Liver (tissue), 9 donors: Measurements from ENCODE around the gene DIAPH3. TPM values are rescaled to one million over a fixed set of nuclear protein-coding genes. Genes with fewer than 3 reads are reported as not detected.

ENCODE experiments used
- DNase-seq: peaks from one replicate; pipeline ENCODE4 v3.0.0-alpha.2; 2017; ENCODE audit warnings: low spot score
- H3K27ac ChIP-seq, 2 donors: one replicate each; pipeline ENCODE4 v1.7.0; 2013; ENCODE audit warnings: inconsistent platforms in 2 of 2, low read length in 2 of 2, control low read depth in 1 of 2, low read depth in 1 of 2, mild to moderate bottlenecking in 1 of 2
- H3K27me3 ChIP-seq, 4 donors: one replicate each; pipeline versions ENCODE4 v1.6.1 to v1.7.0; 2013; ENCODE audit warnings: low read length in 3 of 4, inconsistent platforms in 1 of 4, mild to moderate bottlenecking in 1 of 4, moderate library complexity in 1 of 4; ENCODE audit not compliant: control insufficient read depth in 4 of 4, insufficient read depth in 4 of 4
- H3K36me3 ChIP-seq, 4 donors: one replicate each; pipeline versions ENCODE4 v1.6.1 to v1.7.0; 2013; ENCODE audit warnings: low read length in 3 of 4, mild to moderate bottlenecking in 3 of 4, low read depth in 1 of 4, moderate library complexity in 1 of 4; ENCODE audit not compliant: control insufficient read depth in 4 of 4, insufficient read depth in 3 of 4
- H3K4me1 ChIP-seq, 4 donors: one replicate each; pipeline versions ENCODE4 v1.6.1 to v1.7.0; 2013; ENCODE audit warnings: low read length in 3 of 4, mild to moderate bottlenecking in 3 of 4, moderate library complexity in 1 of 4; ENCODE audit not compliant: control insufficient read depth in 4 of 4, insufficient read depth in 4 of 4
- H3K4me3 ChIP-seq, 3 donors: one replicate each; pipeline versions ENCODE4 v1.6.1 to v1.7.0; 2013; ENCODE audit warnings: low read length in 3 of 3, control low read depth in 1 of 3, low read depth in 1 of 3, mild to moderate bottlenecking in 1 of 3
- H3K9ac ChIP-seq, 2 donors: one replicate each; pipeline ENCODE4 v1.7.0; 2013; ENCODE audit warnings: low read length in 2 of 2, mild to moderate bottlenecking in 2 of 2, moderate library complexity in 2 of 2, control low read depth in 1 of 2, low read depth in 1 of 2
- H3K9me3 ChIP-seq, 4 donors: one replicate each; pipeline versions ENCODE4 v1.6.1 to v1.7.0; 2013; ENCODE audit warnings: low read length in 3 of 4; ENCODE audit not compliant: control insufficient read depth in 4 of 4
- EGR1 ChIP-seq, 2 donors: IDR thresholded peaks; 2 replicates each; pipeline ENCODE4 v1.6.1; 2016 to 2018; ENCODE audit warnings: antibody characterized with exemption in 2 of 2, low read depth in 2 of 2
- FOXA1 ChIP-seq: IDR thresholded peaks from 2 replicates; pipeline ENCODE4 v1.6.1; 2016; ENCODE audit warnings: antibody characterized with exemption
- FOXA2 ChIP-seq: IDR thresholded peaks from 2 replicates; pipeline ENCODE4 v1.6.1; 2016; ENCODE audit warnings: antibody characterized with exemption
- GABPA ChIP-seq, 2 donors: IDR thresholded peaks in 1 of 2; conservative IDR thresholded peaks in 1 of 2; 2 replicates each; pipeline ENCODE4 v1.6.1; 2016; ENCODE audit warnings: antibody characterized with exemption in 2 of 2, mild to moderate bottlenecking in 1 of 2, moderate library complexity in 1 of 2
- HNF4A ChIP-seq, 2 donors: conservative IDR thresholded peaks; 2 replicates each; pipeline ENCODE4 v1.6.1; 2016; ENCODE audit warnings: antibody characterized with exemption in 2 of 2, mild to moderate bottlenecking in 2 of 2
- HNF4G ChIP-seq: IDR thresholded peaks from 2 replicates; pipeline ENCODE4 v1.6.1; 2016; ENCODE audit warnings: antibody characterized with exemption
- JUND ChIP-seq, 2 donors: IDR thresholded peaks; 2 replicates each; pipeline ENCODE4 v1.6.1; 2016; ENCODE audit warnings: antibody characterized with exemption in 2 of 2
- NR2F2 ChIP-seq: IDR thresholded peaks from 2 replicates; pipeline ENCODE4 v1.6.1; 2016; ENCODE audit warnings: antibody characterized with exemption
- RAD21 ChIP-seq, 2 donors: IDR thresholded peaks; 2 replicates each; pipeline ENCODE4 v1.6.1; 2016; ENCODE audit warnings: antibody characterized with exemption in 2 of 2, mild to moderate bottlenecking in 2 of 2
- RXRA ChIP-seq, 2 donors: IDR thresholded peaks; 2 replicates each; pipeline ENCODE4 v1.6.1; 2017 to 2018; ENCODE audit warnings: antibody characterized with exemption in 2 of 2, mild to moderate bottlenecking in 1 of 2
- SP1 ChIP-seq: IDR thresholded peaks from 2 replicates; pipeline ENCODE4 v1.6.1; 2018; ENCODE audit warnings: antibody characterized with exemption, mild to moderate bottlenecking
- TAF1 ChIP-seq: conservative IDR thresholded peaks from 2 replicates; pipeline ENCODE4 v1.6.1; 2016; ENCODE audit warnings: antibody characterized with exemption, mild to moderate bottlenecking
- YY1 ChIP-seq: IDR thresholded peaks from 2 replicates; pipeline ENCODE4 v1.6.1; 2016; ENCODE audit warnings: antibody characterized with exemption, mild to moderate bottlenecking
- WGBS: extraction: QIAGEN DNeasy Blood & Tissue Kit; methylation state at CpG from one replicate; pipeline ENCODE4 v1.1.7; 2013; 5-methylcytosine and 5-hydroxymethylcytosine counted together
- polyA plus RNA-seq, 2 donors: library from polyadenylated mRNA; stranded (reverse) in 1 of 2; unstranded in 1 of 2; fragments of 200-250 nt in 1 of 2; fragments of >200 nt in 1 of 2; fragmentation: Nextera tagmentation in 1 of 2; extraction: Ambion mirVana in 1 of 2; gene quantifications; one replicate each; pipeline versions ENCODE4 v1.2.1 to v1.2.3, GENCODE V29; 2013 to 2015
- total RNA-seq, 2 donors: library from RNA; depleted of rRNA; stranded (reverse); fragments of >200 nt; gene quantifications; one replicate each; pipeline ENCODE4 v1.2.3, GENCODE V29; 2014
- TF ChIP-seq, protein P1 (sequence below): fragments of 150-350 bp; IDR thresholded peaks from 2 replicates; pipeline ENCODE4 v1.5.1; 2017; ENCODE audit warnings: improper control_type of control experiment, low read depth, low read length; ENCODE audit not compliant: missing input control
- TF ChIP-seq, protein P2 (sequence below): IDR thresholded peaks from 2 replicates; pipeline ENCODE4 v1.6.1; 2016; ENCODE audit warnings: antibody characterized with exemption
- TF ChIP-seq, protein P3 (sequence below): IDR thresholded peaks from 2 replicates; pipeline ENCODE4 v1.6.1; 2016; ENCODE audit warnings: antibody characterized with exemption, mild to moderate bottlenecking
- TF ChIP-seq, protein P4 (sequence below): IDR thresholded peaks from 2 replicates; pipeline ENCODE4 v1.6.1; 2016; ENCODE audit warnings: antibody characterized with exemption
- donor health status: healthy.
- donor health status: healthy.
- donor health status: healthy.
- donor health status: healthy.
- donor health status: healthy.

DIAPH3 gene
- total and polyA plus RNA-seq, 4 donors, result 0.08 to 11.1 (median 0.27) TPM

DNA sequence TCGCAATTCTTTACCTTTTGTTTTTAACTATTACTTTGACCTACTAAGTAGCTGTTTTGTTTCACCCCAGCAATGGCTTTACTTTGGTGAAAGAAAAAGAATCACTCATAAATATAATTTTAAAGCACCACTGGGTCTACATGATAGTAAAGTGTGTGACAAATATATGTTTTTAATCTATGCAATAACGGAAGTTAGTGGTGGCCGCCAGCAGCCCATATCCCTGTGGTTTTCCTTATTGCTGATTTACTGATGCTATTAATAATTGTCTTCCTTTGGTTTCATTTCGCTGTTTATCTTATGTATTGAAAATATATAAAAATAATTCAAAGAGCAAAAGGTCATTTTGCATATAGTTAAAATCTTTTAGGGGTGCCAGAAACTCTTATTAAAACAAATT lies 491.3 kb downstream of the DIAPH3 start (continued):
- TF ChIP-seq, protein P1, sequence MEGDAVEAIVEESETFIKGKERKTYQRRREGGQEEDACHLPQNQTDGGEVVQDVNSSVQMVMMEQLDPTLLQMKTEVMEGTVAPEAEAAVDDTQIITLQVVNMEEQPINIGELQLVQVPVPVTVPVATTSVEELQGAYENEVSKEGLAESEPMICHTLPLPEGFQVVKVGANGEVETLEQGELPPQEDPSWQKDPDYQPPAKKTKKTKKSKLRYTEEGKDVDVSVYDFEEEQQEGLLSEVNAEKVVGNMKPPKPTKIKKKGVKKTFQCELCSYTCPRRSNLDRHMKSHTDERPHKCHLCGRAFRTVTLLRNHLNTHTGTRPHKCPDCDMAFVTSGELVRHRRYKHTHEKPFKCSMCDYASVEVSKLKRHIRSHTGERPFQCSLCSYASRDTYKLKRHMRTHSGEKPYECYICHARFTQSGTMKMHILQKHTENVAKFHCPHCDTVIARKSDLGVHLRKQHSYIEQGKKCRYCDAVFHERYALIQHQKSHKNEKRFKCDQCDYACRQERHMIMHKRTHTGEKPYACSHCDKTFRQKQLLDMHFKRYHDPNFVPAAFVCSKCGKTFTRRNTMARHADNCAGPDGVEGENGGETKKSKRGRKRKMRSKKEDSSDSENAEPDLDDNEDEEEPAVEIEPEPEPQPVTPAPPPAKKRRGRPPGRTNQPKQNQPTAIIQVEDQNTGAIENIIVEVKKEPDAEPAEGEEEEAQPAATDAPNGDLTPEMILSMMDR, result no peak
- TF ChIP-seq HNF4G (no peak), FOXA2 (no peak)

DNA sequence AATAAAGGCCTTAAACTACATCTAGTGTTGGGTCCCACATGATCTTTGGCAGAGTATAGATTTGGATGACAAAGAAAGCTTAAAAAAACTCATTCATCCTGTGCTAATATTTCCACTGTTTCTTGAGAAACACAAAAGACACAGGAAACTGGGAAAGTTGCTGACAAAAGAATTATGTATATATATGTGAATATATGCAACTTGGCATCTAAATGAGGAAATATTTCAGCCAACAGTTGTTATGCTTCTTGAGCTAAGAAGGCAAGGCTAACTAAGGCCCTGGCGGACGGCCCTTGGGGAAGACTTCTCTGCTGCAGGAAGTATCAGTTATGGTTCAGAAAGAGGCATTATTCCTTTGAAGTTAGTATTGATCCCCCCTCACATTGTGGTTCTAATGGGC lies 491.8 kb downstream of the DIAPH3 start:
- no peak overlapping the region for H3K4me3 ChIP-seq
- no peaks in the 10 kb centered on the region for H3K36me3 ChIP-seq
- H3K27me3 ChIP-seq, result no peaks in the 10 kb centered on the region
- TF ChIP-seq RXRA (IDR thresholded peaks at IDR 0.05), result no peak
- no peak for TF ChIP-seq RAD21 (IDR thresholded peaks at IDR 0.05)
- TF ChIP-seq HNF4A (conservative IDR thresholded peaks at IDR 0.05), result no peak
- TF ChIP-seq NR2F2, result no peak
- no peak for TF ChIP-seq JUND (IDR thresholded peaks at IDR 0.05)
- TF ChIP-seq EGR1 (IDR thresholded peaks at IDR 0.05; ENCODE audit: low read depth in 2 of 2), result no peak
- TF ChIP-seq, protein P2, sequence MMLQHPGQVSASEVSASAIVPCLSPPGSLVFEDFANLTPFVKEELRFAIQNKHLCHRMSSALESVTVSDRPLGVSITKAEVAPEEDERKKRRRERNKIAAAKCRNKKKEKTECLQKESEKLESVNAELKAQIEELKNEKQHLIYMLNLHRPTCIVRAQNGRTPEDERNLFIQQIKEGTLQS, result no peak
- no peak for TF ChIP-seq YY1
- H3K4me1 ChIP-seq, result no peaks in the 10 kb centered on the region
- no peak overlapping the region for H3K9ac ChIP-seq
- H3K9me3 ChIP-seq, result no peaks in the 10 kb centered on the region
- H3K27ac ChIP-seq, result no peak overlapping the region
- no peak for DNase-seq
- WGBS, result 95% methylated on average over 2 of the region's 2 CpGs

DNA sequence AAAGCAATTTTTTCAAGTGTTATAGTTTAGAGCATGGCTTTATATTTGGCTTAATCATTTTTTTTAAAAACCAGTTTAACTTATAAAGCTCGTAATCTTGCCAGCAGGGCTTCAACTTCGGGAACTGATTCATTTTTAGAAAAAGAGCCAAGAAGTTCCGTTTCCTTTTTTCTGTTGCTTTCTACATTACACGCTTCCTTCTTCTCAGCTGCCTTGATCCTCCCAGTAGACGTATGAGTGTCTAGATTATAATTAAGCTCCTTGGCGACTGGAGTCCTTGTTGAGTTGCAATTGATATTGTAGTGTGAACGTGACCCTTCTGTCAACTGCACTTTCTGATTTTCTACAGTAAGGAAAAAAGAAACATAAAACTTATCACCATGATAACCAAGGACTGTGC lies 497.2 kb downstream of the DIAPH3 start:
- Histone ChIP-seq H3K9ac (no peak overlapping the region), H3K27me3 (no peaks in the 10 kb centered on the region), H3K9me3 (no peaks in the 10 kb centered on the region), H3K4me1 (no peaks in the 10 kb centered on the region), H3K36me3 (no peaks in the 10 kb centered on the region), H3K27ac (no peak overlapping the region), H3K4me3 (no peak overlapping the region)
- TF ChIP-seq TAF1, result no peak
- TF ChIP-seq RAD21 (IDR thresholded peaks at IDR 0.05), result peak in 1 of 2 donors; percentile 11
- WGBS, result 72% methylated on average over 7 of the region's 7 CpGs
- DNase-seq, result no peak

DNA sequence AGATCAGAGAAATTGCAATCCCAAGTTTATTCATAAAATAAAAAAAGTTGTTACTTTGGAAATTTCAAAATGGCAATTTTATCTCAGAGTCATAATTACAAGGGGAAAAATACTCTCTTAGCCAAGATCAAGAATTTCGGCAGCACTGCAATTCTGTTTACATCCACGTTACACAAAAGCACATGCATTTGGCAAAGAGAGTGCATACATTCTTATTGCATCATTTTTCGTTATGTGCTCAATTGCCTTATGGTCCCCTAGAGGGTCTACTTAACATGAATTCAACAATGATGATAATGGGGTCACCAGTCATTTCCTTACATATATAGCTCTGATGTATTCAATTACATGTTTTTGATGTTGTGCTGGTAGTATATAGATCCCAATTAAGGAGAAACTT lies 498.0 kb downstream of the DIAPH3 start:
- Histone ChIP-seq H3K9ac (no peak overlapping the region), H3K27ac (no peak overlapping the region), H3K27me3 (no peaks in the 10 kb centered on the region), H3K9me3 (no peaks in the 10 kb centered on the region), H3K36me3 (no peaks in the 10 kb centered on the region), H3K4me1 (no peaks in the 10 kb centered on the region), H3K4me3 (no peak overlapping the region)
- 80% methylated on average over 3 of the region's 3 CpGs for WGBS
- DNase-seq, result no peak
- TF ChIP-seq FOXA2 (no peak), HNF4G (no peak), EGR1 (IDR thresholded peaks at IDR 0.05; ENCODE audit: low read depth in 2 of 2) (no peak), JUND (IDR thresholded peaks at IDR 0.05) (no peak), HNF4A (conservative IDR thresholded peaks at IDR 0.05) (no peak), YY1 (no peak), RAD21 (IDR thresholded peaks at IDR 0.05) (no peak), SP1 (no peak), FOXA1 (no peak), GABPA (IDR thresholded peaks at IDR 0.05 in 1 of 2, conservative IDR thresholded peaks at IDR 0.05 in 1 of 2) (no peak), RXRA (IDR thresholded peaks at IDR 0.05) (no peak)
- TF ChIP-seq, protein P3, sequence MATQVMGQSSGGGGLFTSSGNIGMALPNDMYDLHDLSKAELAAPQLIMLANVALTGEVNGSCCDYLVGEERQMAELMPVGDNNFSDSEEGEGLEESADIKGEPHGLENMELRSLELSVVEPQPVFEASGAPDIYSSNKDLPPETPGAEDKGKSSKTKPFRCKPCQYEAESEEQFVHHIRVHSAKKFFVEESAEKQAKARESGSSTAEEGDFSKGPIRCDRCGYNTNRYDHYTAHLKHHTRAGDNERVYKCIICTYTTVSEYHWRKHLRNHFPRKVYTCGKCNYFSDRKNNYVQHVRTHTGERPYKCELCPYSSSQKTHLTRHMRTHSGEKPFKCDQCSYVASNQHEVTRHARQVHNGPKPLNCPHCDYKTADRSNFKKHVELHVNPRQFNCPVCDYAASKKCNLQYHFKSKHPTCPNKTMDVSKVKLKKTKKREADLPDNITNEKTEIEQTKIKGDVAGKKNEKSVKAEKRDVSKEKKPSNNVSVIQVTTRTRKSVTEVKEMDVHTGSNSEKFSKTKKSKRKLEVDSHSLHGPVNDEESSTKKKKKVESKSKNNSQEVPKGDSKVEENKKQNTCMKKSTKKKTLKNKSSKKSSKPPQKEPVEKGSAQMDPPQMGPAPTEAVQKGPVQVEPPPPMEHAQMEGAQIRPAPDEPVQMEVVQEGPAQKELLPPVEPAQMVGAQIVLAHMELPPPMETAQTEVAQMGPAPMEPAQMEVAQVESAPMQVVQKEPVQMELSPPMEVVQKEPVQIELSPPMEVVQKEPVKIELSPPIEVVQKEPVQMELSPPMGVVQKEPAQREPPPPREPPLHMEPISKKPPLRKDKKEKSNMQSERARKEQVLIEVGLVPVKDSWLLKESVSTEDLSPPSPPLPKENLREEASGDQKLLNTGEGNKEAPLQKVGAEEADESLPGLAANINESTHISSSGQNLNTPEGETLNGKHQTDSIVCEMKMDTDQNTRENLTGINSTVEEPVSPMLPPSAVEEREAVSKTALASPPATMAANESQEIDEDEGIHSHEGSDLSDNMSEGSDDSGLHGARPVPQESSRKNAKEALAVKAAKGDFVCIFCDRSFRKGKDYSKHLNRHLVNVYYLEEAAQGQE, result no peak
- TF ChIP-seq, protein P4, sequence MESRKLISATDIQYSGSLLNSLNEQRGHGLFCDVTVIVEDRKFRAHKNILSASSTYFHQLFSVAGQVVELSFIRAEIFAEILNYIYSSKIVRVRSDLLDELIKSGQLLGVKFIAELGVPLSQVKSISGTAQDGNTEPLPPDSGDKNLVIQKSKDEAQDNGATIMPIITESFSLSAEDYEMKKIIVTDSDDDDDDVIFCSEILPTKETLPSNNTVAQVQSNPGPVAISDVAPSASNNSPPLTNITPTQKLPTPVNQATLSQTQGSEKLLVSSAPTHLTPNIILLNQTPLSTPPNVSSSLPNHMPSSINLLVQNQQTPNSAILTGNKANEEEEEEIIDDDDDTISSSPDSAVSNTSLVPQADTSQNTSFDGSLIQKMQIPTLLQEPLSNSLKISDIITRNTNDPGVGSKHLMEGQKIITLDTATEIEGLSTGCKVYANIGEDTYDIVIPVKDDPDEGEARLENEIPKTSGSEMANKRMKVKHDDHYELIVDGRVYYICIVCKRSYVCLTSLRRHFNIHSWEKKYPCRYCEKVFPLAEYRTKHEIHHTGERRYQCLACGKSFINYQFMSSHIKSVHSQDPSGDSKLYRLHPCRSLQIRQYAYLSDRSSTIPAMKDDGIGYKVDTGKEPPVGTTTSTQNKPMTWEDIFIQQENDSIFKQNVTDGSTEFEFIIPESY, result no peak
- TF ChIP-seq, protein P2, result no peak
